ENCODE data around the gene CCDC185. TPM values are rescaled to one million over a fixed set of nuclear protein-coding genes. Genes with fewer than 3 reads are reported as not detected.

The CCDC185 gene
- total and polyA plus RNA-seq, 2 of the 13 experiments (the other 11 are each of a cell fraction or from before 2014, with no cell fraction given): not detected

- in situ Hi-C loops (cut with HindIII; ENCODE audit: extremely low pct_ligation_motif_present, low pct_unique_long_range_greater_than_20kb): no loop called here
- intact Hi-C loops (cut with micrococcal nuclease; ENCODE audit: unreplicated experiment): no loop called here
- BruUV-seq (replicated peaks): no TSS peak
- Histone ChIP-seq H3K27me3 (ENCODE audit: control insufficient read depth in 1 of 2, insufficient read depth in 2 of 2, low read length in 2 of 2) (no peaks in the 10 kb centered on the region; a peak in 1 of 5 replicates), H2AFZ (ENCODE audit: low read length) (no peak overlapping the region), H3K36me3 (replicated peaks in 1 of 2; ENCODE audit: control insufficient read depth in 1 of 2, insufficient read depth in 2 of 2, low read length in 2 of 2) (no peaks in the 10 kb centered on the region), H4K20me1 (ENCODE audit: insufficient read depth, low read length) (no peaks in the 10 kb centered on the region), H3K79me2 (ENCODE audit: insufficient read depth, low read length) (no peaks in the 10 kb centered on the region), H3K4me2 (ENCODE audit: low read depth, low read length) (no peak overlapping the region), H3K9ac (ENCODE audit: insufficient read depth, low read depth, low read length) (no peak overlapping the region), H3K27ac (ENCODE audit: extremely low read length, insufficient read depth, low read length) (no peak overlapping the region), H3K4me1 (ENCODE audit: insufficient read depth, low read length) (peaks cover 15% of the 10 kb centered on the region), H3K9me3 (ENCODE audit: low read length) (no peaks in the 10 kb centered on the region), H3K4me3 (replicated peaks in 1 of 3; ENCODE audit: insufficient read depth in 1 of 3, low read depth in 2 of 3, low read length in 3 of 3) (no peak overlapping the region)
- no peak for DNase-seq (ENCODE audit: low spot score)
- ChIA-PET CTCF (ENCODE audit: low intra/inter-chr PET ratio, low total read pairs) (no interaction called here), POLR2A (no interaction called here)
- FAIRE-seq: no peak
- WGBS (ENCODE audit: low lambda C conversion rate): 1% methylated on average over 4 of the region's 4 CpGs
- no peak for ATAC-seq
- TF ChIP-seq ZNF337 (CRISPR knock-in tag; IDR thresholded peaks at IDR 0.05; ENCODE audit: borderline replicate concordance, low read depth) (no peak), YEATS2 (CRISPR knock-in tag; IDR thresholded peaks at IDR 0.05; ENCODE audit: borderline replicate concordance) (no peak), ZBTB42 (CRISPR knock-in tag; IDR thresholded peaks at IDR 0.05) (no peak), BORCS8-MEF2B (CRISPR knock-in tag; IDR thresholded peaks at IDR 0.05) (no peak)
Observed at GRCh38 chr1:223423641-223424233, 30.5 kb downstream of the CCDC185 start.

DNA sequence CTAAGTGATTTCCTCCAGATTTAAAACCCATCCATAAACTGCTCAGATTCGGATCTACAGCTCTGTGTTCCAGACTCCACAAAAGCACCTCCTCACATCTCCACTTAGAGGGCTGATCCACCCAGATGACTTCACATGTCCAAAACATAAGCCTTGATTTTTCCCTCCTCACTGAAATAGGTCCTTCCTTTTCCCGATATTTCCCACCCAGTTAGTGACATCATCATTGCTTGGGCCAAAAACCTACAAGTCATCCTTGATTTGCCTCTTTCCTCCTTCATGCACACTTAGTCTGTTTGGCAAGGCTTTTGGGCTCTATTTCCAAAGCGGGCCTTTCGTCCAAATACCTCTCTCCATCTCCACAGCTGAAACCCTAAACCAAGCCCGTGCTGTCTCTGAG is 32.3 kb downstream of the CCDC185 start:
- Histone ChIP-seq H2AFZ (ENCODE audit: low read length) (no peak overlapping the region), H3K27ac (ENCODE audit: extremely low read length, insufficient read depth, low read length) (no peak overlapping the region), H3K36me3 (replicated peaks in 1 of 2; ENCODE audit: control insufficient read depth in 1 of 2, insufficient read depth in 2 of 2, low read length in 2 of 2) (no peaks in the 10 kb centered on the region), H3K4me3 (replicated peaks in 1 of 3; ENCODE audit: insufficient read depth in 1 of 3, low read depth in 2 of 3, low read length in 3 of 3) (no peak overlapping the region), H3K4me1 (ENCODE audit: insufficient read depth, low read length) (no peaks in the 10 kb centered on the region), H3K9me3 (ENCODE audit: low read length) (no peaks in the 10 kb centered on the region), H3K79me2 (ENCODE audit: insufficient read depth, low read length) (no peaks in the 10 kb centered on the region), H3K27me3 (ENCODE audit: control insufficient read depth in 1 of 2, insufficient read depth in 2 of 2, low read length in 2 of 2) (no peaks in the 10 kb centered on the region; a peak in 1 of 5 replicates), H4K20me1 (ENCODE audit: insufficient read depth, low read length) (no peaks in the 10 kb centered on the region), H3K9ac (ENCODE audit: insufficient read depth, low read depth, low read length) (no peak overlapping the region), H3K4me2 (ENCODE audit: low read depth, low read length) (no peak overlapping the region)
- BruUV-seq (replicated peaks): no TSS peak
- no peak for ATAC-seq
- in situ Hi-C loops (cut with HindIII; ENCODE audit: extremely low pct_ligation_motif_present, low pct_unique_long_range_greater_than_20kb): no loop called here
- ChIA-PET POLR2A (no interaction called here), CTCF (ENCODE audit: low intra/inter-chr PET ratio, low total read pairs) (no interaction called here)
- no peak for FAIRE-seq
- TF ChIP-seq CREB1 (IDR thresholded peaks at IDR 0.05) (peak; percentile 38; the same call in 1 of the 2 replicates), CREB1 (CRISPR knock-in tag; IDR thresholded peaks at IDR 0.05) (no peak), ELF1 (CRISPR knock-in tag; IDR thresholded peaks at IDR 0.05) (no peak), ATF7 (IDR thresholded peaks at IDR 0.05) (peak; percentile 81), ATF7 (CRISPR knock-in tag; IDR thresholded peaks at IDR 0.05) (no peak), BRF2 (CRISPR knock-in tag; IDR thresholded peaks at IDR 0.05) (no peak)
- TF ChIP-seq, protein P1, sequence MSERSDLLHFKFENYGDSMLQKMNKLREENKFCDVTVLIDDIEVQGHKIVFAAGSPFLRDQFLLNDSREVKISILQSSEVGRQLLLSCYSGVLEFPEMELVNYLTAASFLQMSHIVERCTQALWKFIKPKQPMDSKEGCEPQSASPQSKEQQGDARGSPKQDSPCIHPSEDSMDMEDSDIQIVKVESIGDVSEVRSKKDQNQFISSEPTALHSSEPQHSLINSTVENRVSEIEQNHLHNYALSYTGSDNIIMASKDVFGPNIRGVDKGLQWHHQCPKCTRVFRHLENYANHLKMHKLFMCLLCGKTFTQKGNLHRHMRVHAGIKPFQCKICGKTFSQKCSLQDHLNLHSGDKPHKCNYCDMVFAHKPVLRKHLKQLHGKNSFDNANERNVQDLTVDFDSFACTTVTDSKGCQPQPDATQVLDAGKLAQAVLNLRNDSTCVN (CRISPR knock-in tag; IDR thresholded peaks at IDR 0.05; ENCODE audit: borderline replicate concordance): no peak
- intact Hi-C loops (cut with micrococcal nuclease; ENCODE audit: unreplicated experiment): no loop called here
- DNase-seq (ENCODE audit: low spot score): no peak
- 35% methylated on average over 5 of the region's 5 CpGs for WGBS (ENCODE audit: low lambda C conversion rate)

Measured in HepG2 (cell line).